Fibroblast of lung (primary cell): Measurements from ENCODE around the gene WARS2.

ENCODE experiments used
- EZH2 ChIP-seq: IDR thresholded peaks from 2 replicates; pipeline ENCODE4 v1.5.1; 2012; ENCODE audit warnings: low read length, control low read depth, mild to moderate bottlenecking; ENCODE audit errors: missing control alignments
- TF ChIP-seq, protein P1 (sequence below), 2 donors: IDR thresholded peaks in 1 of 2; conservative IDR thresholded peaks in 1 of 2; 1 replicate in 1 of 2; 2 replicates in 1 of 2; pipeline ENCODE4 v1.5.1; 2011 to 2012; ENCODE audit warnings: low read length in 2 of 2, control low read depth in 1 of 2, inconsistent platforms in 1 of 2, low read depth in 1 of 2, mild to moderate bottlenecking in 1 of 2

DNA sequence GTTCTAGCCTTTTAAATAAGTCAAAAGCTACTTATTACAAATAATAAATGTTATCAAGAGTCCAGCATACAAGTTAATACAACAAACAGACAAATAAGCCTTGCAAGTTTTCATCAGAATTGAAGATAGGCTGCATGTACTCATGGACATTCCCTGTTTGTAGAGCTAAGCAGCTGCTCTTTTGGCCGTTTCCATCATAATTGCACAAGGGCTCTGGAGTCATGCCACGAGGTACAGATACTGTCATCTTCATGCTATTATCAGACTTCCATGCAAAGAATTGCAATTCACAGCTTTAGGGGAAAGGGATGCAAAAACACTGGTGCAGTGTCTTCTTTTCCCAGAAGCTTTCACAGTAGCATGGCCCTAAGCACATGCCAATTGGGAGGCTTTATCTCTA is 99.5 kb downstream of the WARS2 start:
- TF ChIP-seq, protein P1, sequence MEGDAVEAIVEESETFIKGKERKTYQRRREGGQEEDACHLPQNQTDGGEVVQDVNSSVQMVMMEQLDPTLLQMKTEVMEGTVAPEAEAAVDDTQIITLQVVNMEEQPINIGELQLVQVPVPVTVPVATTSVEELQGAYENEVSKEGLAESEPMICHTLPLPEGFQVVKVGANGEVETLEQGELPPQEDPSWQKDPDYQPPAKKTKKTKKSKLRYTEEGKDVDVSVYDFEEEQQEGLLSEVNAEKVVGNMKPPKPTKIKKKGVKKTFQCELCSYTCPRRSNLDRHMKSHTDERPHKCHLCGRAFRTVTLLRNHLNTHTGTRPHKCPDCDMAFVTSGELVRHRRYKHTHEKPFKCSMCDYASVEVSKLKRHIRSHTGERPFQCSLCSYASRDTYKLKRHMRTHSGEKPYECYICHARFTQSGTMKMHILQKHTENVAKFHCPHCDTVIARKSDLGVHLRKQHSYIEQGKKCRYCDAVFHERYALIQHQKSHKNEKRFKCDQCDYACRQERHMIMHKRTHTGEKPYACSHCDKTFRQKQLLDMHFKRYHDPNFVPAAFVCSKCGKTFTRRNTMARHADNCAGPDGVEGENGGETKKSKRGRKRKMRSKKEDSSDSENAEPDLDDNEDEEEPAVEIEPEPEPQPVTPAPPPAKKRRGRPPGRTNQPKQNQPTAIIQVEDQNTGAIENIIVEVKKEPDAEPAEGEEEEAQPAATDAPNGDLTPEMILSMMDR (conservative IDR thresholded peaks at IDR 0.05 in 1 of 2, IDR thresholded peaks at IDR 0.05 in 1 of 2; ENCODE audit: low read depth in 1 of 2, low read length in 2 of 2) = no peak
- no peak for TF ChIP-seq EZH2
